ENCODE data around the gene TNFAIP8L2. TPM values are rescaled to one million over a fixed set of nuclear protein-coding genes. Genes with fewer than 3 reads are reported as not detected.
A peak's percentile ranks its signal among the peaks of the same experiment; 100 is the strongest.

TNFAIP8L2 gene
- total and polyA plus RNA-seq, 9 donors, result 0.48 to 4.6 (median 2.1) TPM

DNA sequence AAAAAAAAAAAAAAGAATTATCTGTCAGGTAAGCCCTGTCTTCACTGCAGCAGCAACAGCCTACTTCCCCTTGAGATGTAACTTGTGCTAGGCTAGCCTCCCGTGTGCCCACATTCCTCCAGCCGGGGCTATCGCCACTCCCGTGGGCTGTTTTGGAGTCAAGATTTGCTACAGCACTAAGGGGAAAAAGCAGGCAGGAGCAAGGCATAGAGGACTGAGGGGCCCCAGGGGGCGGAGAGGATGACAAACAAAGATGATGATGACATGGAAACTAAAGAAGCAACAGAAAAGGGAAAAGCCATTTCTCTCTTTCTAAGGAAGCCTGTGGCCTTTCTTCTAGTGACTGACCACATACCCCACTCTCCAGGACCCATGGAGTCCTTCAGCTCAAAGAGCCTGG lies 1.9 kb downstream of the TNFAIP8L2 start:
- no peak for DNase-seq
- H3K27me3 ChIP-seq, result no peaks in the 10 kb centered on the region
- H3K9me3 ChIP-seq, result no peaks in the 10 kb centered on the region
- no peaks in the 10 kb centered on the region for H3K36me3 ChIP-seq
- H3K27ac ChIP-seq, result no peak overlapping the region
- intact Hi-C loops (cut with DNase I), result loop anchor here in 3 of 4 donors (5.0 to 10.0 kb wide), 4 partner anchors 56 to 136 kb away; no protein-coding TSS in a partner anchor
- no peaks in the 10 kb centered on the region for H3K4me1 ChIP-seq (ENCODE audit: insufficient read depth)
- no peak overlapping the region for H3K4me3 ChIP-seq
- 70 to 78% (median 77%) methylated on average over 5 of the region's 5 CpGs for WGBS, 3 donors
- TF ChIP-seq POLR2A (IDR thresholded peaks at IDR 0.05), result no peak
- TF ChIP-seq, protein P1, sequence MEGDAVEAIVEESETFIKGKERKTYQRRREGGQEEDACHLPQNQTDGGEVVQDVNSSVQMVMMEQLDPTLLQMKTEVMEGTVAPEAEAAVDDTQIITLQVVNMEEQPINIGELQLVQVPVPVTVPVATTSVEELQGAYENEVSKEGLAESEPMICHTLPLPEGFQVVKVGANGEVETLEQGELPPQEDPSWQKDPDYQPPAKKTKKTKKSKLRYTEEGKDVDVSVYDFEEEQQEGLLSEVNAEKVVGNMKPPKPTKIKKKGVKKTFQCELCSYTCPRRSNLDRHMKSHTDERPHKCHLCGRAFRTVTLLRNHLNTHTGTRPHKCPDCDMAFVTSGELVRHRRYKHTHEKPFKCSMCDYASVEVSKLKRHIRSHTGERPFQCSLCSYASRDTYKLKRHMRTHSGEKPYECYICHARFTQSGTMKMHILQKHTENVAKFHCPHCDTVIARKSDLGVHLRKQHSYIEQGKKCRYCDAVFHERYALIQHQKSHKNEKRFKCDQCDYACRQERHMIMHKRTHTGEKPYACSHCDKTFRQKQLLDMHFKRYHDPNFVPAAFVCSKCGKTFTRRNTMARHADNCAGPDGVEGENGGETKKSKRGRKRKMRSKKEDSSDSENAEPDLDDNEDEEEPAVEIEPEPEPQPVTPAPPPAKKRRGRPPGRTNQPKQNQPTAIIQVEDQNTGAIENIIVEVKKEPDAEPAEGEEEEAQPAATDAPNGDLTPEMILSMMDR (IDR thresholded peaks at IDR 0.05), result no peak
- no peak for TF ChIP-seq EP300 (IDR thresholded peaks at IDR 0.05)

DNA sequence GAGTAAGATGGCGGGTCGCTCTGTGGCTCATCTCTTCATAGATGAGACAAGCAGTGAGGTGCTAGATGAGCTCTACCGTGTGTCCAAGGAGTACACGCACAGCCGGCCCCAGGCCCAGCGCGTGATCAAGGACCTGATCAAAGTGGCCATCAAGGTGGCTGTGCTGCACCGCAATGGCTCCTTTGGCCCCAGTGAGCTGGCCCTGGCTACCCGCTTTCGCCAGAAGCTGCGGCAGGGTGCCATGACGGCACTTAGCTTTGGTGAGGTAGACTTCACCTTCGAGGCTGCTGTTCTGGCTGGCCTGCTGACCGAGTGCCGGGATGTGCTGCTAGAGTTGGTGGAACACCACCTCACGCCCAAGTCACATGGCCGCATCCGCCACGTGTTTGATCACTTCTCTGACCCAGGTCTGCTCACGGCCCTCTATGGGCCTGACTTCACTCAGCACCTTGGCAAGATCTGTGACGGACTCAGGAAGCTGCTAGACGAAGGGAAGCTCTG lies 2.4 kb downstream of the TNFAIP8L2 start:
- WGBS, 3 donors, result 80 to 83% (median 83%) methylated on average over 22 of the region's 22 CpGs
- H3K4me1 ChIP-seq (ENCODE audit: insufficient read depth), result peaks cover 2% of the 10 kb centered on the region
- H3K9me3 ChIP-seq, result no peaks in the 10 kb centered on the region
- intact Hi-C loops (cut with DNase I), result loop anchor here in 3 of 4 donors (5.0 to 10.0 kb wide), 4 partner anchors 56 to 136 kb away; no protein-coding TSS in a partner anchor
- no peaks in the 10 kb centered on the region for H3K36me3 ChIP-seq
- TF ChIP-seq EP300 (IDR thresholded peaks at IDR 0.05) (no peak), POLR2A (IDR thresholded peaks at IDR 0.05) (no peak)
- TF ChIP-seq, protein P1 (IDR thresholded peaks at IDR 0.05), result no peak
- H3K27ac ChIP-seq, result no peak overlapping the region
- no peak overlapping the region for H3K4me3 ChIP-seq
- no peak for DNase-seq
- no peaks in the 10 kb centered on the region for H3K27me3 ChIP-seq

DNA sequence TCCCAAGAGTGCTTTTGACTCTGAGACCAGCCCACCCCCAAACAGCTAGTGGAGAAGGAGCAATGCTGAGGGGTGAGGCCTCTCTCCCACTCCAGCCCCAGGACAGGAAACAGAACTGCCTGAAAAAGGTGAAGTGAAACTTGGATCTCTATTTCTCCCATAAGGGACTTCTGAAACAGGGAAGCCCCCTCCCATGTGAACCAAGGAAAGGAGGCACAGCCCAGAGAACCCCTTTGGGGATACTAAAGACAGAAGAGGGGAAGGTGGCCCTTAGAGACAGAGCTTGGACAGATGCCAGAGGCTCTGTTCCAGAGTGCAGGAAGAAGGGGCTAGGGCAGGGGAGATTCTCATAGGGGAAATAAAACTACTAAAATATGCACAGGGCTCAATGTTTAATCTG lies 2.9 kb downstream of the TNFAIP8L2 start:
- no peak for DNase-seq
- H3K4me1 ChIP-seq (ENCODE audit: insufficient read depth), result peaks cover 2% of the 10 kb centered on the region
- no peak overlapping the region for H3K4me3 ChIP-seq
- H3K27me3 ChIP-seq, result no peaks in the 10 kb centered on the region
- intact Hi-C loops (cut with DNase I), result loop anchor here in 3 of 4 donors (5.0 to 10.0 kb wide), 4 partner anchors 57 to 137 kb away; no protein-coding TSS in a partner anchor
- no peaks in the 10 kb centered on the region for H3K9me3 ChIP-seq
- H3K36me3 ChIP-seq, result no peaks in the 10 kb centered on the region
- TF ChIP-seq POLR2A (IDR thresholded peaks at IDR 0.05) (no peak), EP300 (IDR thresholded peaks at IDR 0.05) (no peak)
- TF ChIP-seq, protein P1 (IDR thresholded peaks at IDR 0.05), result no peak
- H3K27ac ChIP-seq, result no peak overlapping the region

DNA sequence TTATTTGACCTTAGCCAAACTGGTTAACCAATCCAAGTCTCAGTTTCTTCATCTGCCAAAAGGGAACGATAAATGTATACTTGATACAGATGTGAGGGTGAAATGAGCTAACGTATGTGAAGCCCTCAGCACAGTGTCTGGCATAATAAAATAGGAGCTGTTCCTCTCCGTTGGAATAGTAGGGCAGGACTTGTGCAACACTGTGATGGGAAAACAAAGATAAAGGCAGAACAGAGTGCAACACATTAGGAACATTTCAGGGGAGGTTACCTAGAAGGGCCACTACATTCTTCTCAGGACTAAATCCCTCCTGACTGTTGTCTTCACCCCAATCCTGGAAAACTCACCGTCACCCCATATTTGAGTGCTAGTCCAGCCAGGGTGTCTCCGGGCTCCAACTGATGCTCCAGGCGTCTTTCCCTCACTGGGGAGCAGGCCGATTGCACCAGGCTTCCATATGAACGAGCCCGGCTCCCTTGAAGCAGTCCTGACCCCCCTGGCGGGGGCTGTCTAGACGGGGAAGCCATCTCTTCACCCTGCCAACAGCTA lies 8.4 kb downstream of the TNFAIP8L2 start:
- no peaks in the 10 kb centered on the region for H3K27me3 ChIP-seq
- peaks cover 7% of the 10 kb centered on the region for H3K4me1 ChIP-seq (ENCODE audit: insufficient read depth)
- DNase-seq, result peak in 3 of 5 donors; percentile 43 to 63 (median 61)
- H3K9me3 ChIP-seq, result no peaks in the 10 kb centered on the region
- H3K4me3 ChIP-seq, result peak overlapping the region; percentile 64
- intact Hi-C loops (cut with DNase I), result no loop called here
- WGBS, 3 donors, result 4 to 6% (median 5%) methylated on average over 11 of the region's 11 CpGs
- H3K27ac ChIP-seq, result peak overlapping the region; percentile 83 to 87
- TF ChIP-seq POLR2A (IDR thresholded peaks at IDR 0.05) (peak; percentile 35), EP300 (IDR thresholded peaks at IDR 0.05) (no peak)
- TF ChIP-seq, protein P1 (IDR thresholded peaks at IDR 0.05), result no peak
- H3K36me3 ChIP-seq, result no peaks in the 10 kb centered on the region

Measured in ovary (tissue), 9 donors.